Measurements from ENCODE around the gene METTL26. TPM values are rescaled to one million over a fixed set of nuclear protein-coding genes. Genes with fewer than 3 reads are reported as not detected.

Gene METTL26
- total RNA-seq, 1 experiment from 2014 or later, result 115 TPM

- Mint-ChIP-seq H3K27me3 (ENCODE audit: low read depth) (no peaks in the 10 kb centered on the region), H3K9me3 (peaks cover 12% of the 10 kb centered on the region), H3K27ac (no peak overlapping the region), H3K4me1 (peaks cover 8% of the 10 kb centered on the region), H3K4me3 (no peak overlapping the region), H3K36me3 (peaks cover 17% of the 10 kb centered on the region)
- CTCF ChIA-PET, result interaction anchor here (0.7 kb wide), 1 partner anchor 16 kb away, joined by 3 read pairs; no protein-coding TSS in a partner anchor
- no peak for DNase-seq (ENCODE audit: low spot score)
- ATAC-seq, result no peak
- POLR2A ChIA-PET, result no interaction called here
- TF ChIP-seq, protein P1, sequence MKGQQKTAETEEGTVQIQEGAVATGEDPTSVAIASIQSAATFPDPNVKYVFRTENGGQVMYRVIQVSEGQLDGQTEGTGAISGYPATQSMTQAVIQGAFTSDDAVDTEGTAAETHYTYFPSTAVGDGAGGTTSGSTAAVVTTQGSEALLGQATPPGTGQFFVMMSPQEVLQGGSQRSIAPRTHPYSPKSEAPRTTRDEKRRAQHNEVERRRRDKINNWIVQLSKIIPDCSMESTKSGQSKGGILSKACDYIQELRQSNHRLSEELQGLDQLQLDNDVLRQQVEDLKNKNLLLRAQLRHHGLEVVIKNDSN (CRISPR knock-in tag; IDR thresholded peaks at IDR 0.05), result no peak
- TF ChIP-seq ZNF512 (CRISPR knock-in tag; IDR thresholded peaks at IDR 0.05; ENCODE audit: borderline replicate concordance) (no peak), TEAD4 (CRISPR knock-in tag; IDR thresholded peaks at IDR 0.05) (no peak), ATF3 (CRISPR knock-in tag; conservative IDR thresholded peaks at IDR 0.05) (no peak), ZSCAN18 (CRISPR knock-in tag; IDR thresholded peaks at IDR 0.05) (no peak), ZNF121 (CRISPR knock-in tag; IDR thresholded peaks at IDR 0.05) (no peak), TP53 (CRISPR knock-in tag; IDR thresholded peaks at IDR 0.05) (no peak), ETV6 (CRISPR knock-in tag; IDR thresholded peaks at IDR 0.05) (no peak), NR1H2 (CRISPR knock-in tag; IDR thresholded peaks at IDR 0.05) (no peak), CTCF (IDR thresholded peaks at IDR 0.05) (no peak), IRF2 (CRISPR knock-in tag; IDR thresholded peaks at IDR 0.05; ENCODE audit: borderline replicate concordance, low read depth) (no peak), KAT7 (CRISPR knock-in tag; IDR thresholded peaks at IDR 0.05; ENCODE audit: borderline replicate concordance) (no peak), ZNF219 (CRISPR knock-in tag; IDR thresholded peaks at IDR 0.05; ENCODE audit: borderline replicate concordance) (no peak), NFYB (CRISPR knock-in tag; conservative IDR thresholded peaks at IDR 0.05; ENCODE audit: low read depth) (no peak)
- TF ChIP-seq, protein P2, sequence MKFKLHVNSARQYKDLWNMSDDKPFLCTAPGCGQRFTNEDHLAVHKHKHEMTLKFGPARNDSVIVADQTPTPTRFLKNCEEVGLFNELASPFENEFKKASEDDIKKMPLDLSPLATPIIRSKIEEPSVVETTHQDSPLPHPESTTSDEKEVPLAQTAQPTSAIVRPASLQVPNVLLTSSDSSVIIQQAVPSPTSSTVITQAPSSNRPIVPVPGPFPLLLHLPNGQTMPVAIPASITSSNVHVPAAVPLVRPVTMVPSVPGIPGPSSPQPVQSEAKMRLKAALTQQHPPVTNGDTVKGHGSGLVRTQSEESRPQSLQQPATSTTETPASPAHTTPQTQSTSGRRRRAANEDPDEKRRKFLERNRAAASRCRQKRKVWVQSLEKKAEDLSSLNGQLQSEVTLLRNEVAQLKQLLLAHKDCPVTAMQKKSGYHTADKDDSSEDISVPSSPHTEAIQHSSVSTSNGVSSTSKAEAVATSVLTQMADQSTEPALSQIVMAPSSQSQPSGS (CRISPR knock-in tag; IDR thresholded peaks at IDR 0.05; ENCODE audit: borderline replicate concordance, low read depth), result no peak
- TF ChIP-seq, protein P3, sequence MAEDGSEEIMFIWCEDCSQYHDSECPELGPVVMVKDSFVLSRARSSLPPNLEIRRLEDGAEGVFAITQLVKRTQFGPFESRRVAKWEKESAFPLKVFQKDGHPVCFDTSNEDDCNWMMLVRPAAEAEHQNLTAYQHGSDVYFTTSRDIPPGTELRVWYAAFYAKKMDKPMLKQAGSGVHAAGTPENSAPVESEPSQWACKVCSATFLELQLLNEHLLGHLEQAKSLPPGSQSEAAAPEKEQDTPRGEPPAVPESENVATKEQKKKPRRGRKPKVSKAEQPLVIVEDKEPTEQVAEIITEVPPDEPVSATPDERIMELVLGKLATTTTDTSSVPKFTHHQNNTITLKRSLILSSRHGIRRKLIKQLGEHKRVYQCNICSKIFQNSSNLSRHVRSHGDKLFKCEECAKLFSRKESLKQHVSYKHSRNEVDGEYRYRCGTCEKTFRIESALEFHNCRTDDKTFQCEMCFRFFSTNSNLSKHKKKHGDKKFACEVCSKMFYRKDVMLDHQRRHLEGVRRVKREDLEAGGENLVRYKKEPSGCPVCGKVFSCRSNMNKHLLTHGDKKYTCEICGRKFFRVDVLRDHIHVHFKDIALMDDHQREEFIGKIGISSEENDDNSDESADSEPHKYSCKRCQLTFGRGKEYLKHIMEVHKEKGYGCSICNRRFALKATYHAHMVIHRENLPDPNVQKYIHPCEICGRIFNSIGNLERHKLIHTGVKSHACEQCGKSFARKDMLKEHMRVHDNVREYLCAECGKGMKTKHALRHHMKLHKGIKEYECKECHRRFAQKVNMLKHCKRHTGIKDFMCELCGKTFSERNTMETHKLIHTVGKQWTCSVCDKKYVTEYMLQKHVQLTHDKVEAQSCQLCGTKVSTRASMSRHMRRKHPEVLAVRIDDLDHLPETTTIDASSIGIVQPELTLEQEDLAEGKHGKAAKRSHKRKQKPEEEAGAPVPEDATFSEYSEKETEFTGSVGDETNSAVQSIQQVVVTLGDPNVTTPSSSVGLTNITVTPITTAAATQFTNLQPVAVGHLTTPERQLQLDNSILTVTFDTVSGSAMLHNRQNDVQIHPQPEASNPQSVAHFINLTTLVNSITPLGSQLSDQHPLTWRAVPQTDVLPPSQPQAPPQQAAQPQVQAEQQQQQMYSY (CRISPR knock-in tag; IDR thresholded peaks at IDR 0.05), result no peak
- TF ChIP-seq, protein P4, sequence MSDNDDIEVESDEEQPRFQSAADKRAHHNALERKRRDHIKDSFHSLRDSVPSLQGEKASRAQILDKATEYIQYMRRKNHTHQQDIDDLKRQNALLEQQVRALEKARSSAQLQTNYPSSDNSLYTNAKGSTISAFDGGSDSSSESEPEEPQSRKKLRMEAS (CRISPR knock-in tag; IDR thresholded peaks at IDR 0.05), result no peak
- TF ChIP-seq, protein P5, sequence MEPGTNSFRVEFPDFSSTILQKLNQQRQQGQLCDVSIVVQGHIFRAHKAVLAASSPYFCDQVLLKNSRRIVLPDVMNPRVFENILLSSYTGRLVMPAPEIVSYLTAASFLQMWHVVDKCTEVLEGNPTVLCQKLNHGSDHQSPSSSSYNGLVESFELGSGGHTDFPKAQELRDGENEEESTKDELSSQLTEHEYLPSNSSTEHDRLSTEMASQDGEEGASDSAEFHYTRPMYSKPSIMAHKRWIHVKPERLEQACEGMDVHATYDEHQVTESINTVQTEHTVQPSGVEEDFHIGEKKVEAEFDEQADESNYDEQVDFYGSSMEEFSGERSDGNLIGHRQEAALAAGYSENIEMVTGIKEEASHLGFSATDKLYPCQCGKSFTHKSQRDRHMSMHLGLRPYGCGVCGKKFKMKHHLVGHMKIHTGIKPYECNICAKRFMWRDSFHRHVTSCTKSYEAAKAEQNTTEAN (CRISPR knock-in tag; IDR thresholded peaks at IDR 0.05), result no peak
These were observed 29.3 kb downstream of the METTL26 start for GRCh38 chr16:606656-607307.

All from WTC11 (cell line).